Measurements from ENCODE around the gene ZNF678. TPM values are rescaled to one million over a fixed set of nuclear protein-coding genes. Genes with fewer than 3 reads are reported as not detected.

Gene ZNF678
- total and polyA plus RNA-seq, 9 of the 15 experiments (the other 6 are each of a cell fraction or from before 2014, with no cell fraction given): 3.0 to 16.8 (median 8.0) TPM

- Histone ChIP-seq H3K27me3 (ENCODE audit: control insufficient read depth in 2 of 2, insufficient read depth in 2 of 2, low read length in 2 of 2) (no peaks in the 10 kb centered on the region), H3K4me3 (no peak overlapping the region), H4K20me1 (replicated peaks; ENCODE audit: control insufficient read depth, insufficient read depth, low read length) (no peaks in the 10 kb centered on the region), H3K79me2 (ENCODE audit: control insufficient read depth, insufficient read depth, low read length) (no peaks in the 10 kb centered on the region), H3K4me2 (ENCODE audit: insufficient read depth, low read length) (no peak overlapping the region), H3K36me3 (ENCODE audit: control insufficient read depth, insufficient read depth, low read length) (no peaks in the 10 kb centered on the region), H3K9me1 (ENCODE audit: control insufficient read depth, insufficient read depth, low read length) (no peaks in the 10 kb centered on the region), H3K9me3 (replicated peaks; ENCODE audit: control insufficient read depth, insufficient read depth, low read depth, low read length) (peaks cover 3% of the 10 kb centered on the region; the same call in 1 of the 2 replicates), H3K4me1 (replicated peaks in 1 of 2; ENCODE audit: control insufficient read depth in 2 of 2, insufficient read depth in 2 of 2, low read length in 2 of 2) (no peaks in the 10 kb centered on the region), H3K9ac (ENCODE audit: insufficient read depth in 1 of 2, low read depth in 2 of 2, low read length in 2 of 2) (no peak overlapping the region), H3K27ac (ENCODE audit: extremely low read depth, low read depth, low read length) (no peak overlapping the region), H2AFZ (ENCODE audit: low read depth, low read length) (no peak overlapping the region)
- CTCF ChIA-PET (ENCODE audit: low intra/inter-chr PET ratio): no interaction called here
- TF ChIP-seq SRSF1 (IDR thresholded peaks at IDR 0.05; ENCODE audit: low read depth, low read length): no peak
- TF ChIP-seq BRD4 (IDR thresholded peaks at IDR 0.05): no peak
- no peak for TF ChIP-seq MYBL2 (IDR thresholded peaks at IDR 0.05; ENCODE audit: low read depth)
- no peak for TF ChIP-seq MYBL2 (CRISPR knock-in tag; IDR thresholded peaks at IDR 0.05; ENCODE audit: borderline replicate concordance)
- no peak for TF ChIP-seq KLF6 (CRISPR knock-in tag; IDR thresholded peaks at IDR 0.05; ENCODE audit: borderline replicate concordance)
- TF ChIP-seq MXD1 (CRISPR knock-in tag; IDR thresholded peaks at IDR 0.05; ENCODE audit: borderline replicate concordance, poor library complexity, severe bottlenecking): no peak
- no peak for TF ChIP-seq ZBTB33 (CRISPR knock-in tag; IDR thresholded peaks at IDR 0.05)
- TF ChIP-seq MBD2 (IDR thresholded peaks at IDR 0.05; ENCODE audit: borderline replicate concordance, low read depth): no peak
- TF ChIP-seq SLC30A9 (CRISPR knock-in tag; IDR thresholded peaks at IDR 0.05): no peak
- TF ChIP-seq ARID1B (IDR thresholded peaks at IDR 0.05): no peak
- no peak for TF ChIP-seq MYC (IDR thresholded peaks at IDR 0.05; ENCODE audit: low read depth, low read length)
- TF ChIP-seq MYC (CRISPR knock-in tag; IDR thresholded peaks at IDR 0.05; ENCODE audit: borderline replicate concordance, low read depth): no peak
- no peak for TF ChIP-seq NCOA6 (IDR thresholded peaks at IDR 0.05)
- TF ChIP-seq PTTG1 (tag; IDR thresholded peaks at IDR 0.05; ENCODE audit: low read depth): no peak
- TF ChIP-seq ETS2 (tag; IDR thresholded peaks at IDR 0.05; ENCODE audit: borderline replicate concordance, poor library complexity, severe bottlenecking): no peak
- no peak for TF ChIP-seq TFAP4 (CRISPR knock-in tag; IDR thresholded peaks at IDR 0.05; ENCODE audit: borderline replicate concordance)
- no peak for FAIRE-seq
- BruUV-seq (replicated peaks): no TSS peak
- in situ Hi-C loops (cut with MboI): no loop called here
- POLR2A ChIA-PET: no interaction called here
- no peak for DNase-seq (ENCODE audit: extremely low read depth in 1 of 4, low spot score in 3 of 4)
- intact Hi-C loops (cut with micrococcal nuclease): no loop called here
- ATAC-seq: no peak
- 3% methylated on average over 3 of the region's 3 CpGs for WGBS (ENCODE audit: insufficient coverage, low coverage, missing lambda C conversion rate)
These were observed 14.9 kb upstream of the ZNF678 start for GRCh38 chr1:227548448-227548847.

All from K562 (cell line).